HepG2 (cell line): ENCODE results near the gene ILKAP. TPM values are rescaled to one million over a fixed set of nuclear protein-coding genes. Genes with fewer than 3 reads are reported as not detected.

ENCODE experiments used
- ATAC-seq: fragments of 200-7000 bp; cut with Tn5 transposase; 3 replicates; pipeline ENCODE4 v1.9.1; 2020; ENCODE audit warnings: mild to moderate bottlenecking, moderate library complexity
- BruUV-seq: library from RNA; stranded (reverse); fragments of 400-500 nt; replicated peaks from 2 replicates; lab custom pipeline; 2021; lab: Mats Ljungman, UMichigan
- CTCF ChIA-PET: fragments of 300-600 bp; formaldehyde crosslinking; extraction: SDS; loops from one replicate; lab custom pipeline; 2021; ENCODE audit warnings: low total read pairs, inconsistent platforms, low intra/inter-chr PET ratio; lab: Yijun Ruan, JAX
- POLR2A ChIA-PET: fragments of 350-600 bp; sonication (Branson Sonifier 250); formaldehyde crosslinking; loops from one replicate; lab custom pipeline; 2020; ENCODE audit warnings: antibody characterized with exemption, inconsistent platforms; lab: Yijun Ruan, JAX
- DNase-seq: peaks from one replicate; pipeline ENCODE4 v3.0.0-alpha.2; 2015; ENCODE audit warnings: low spot score
- FAIRE-seq: peaks from 3 replicates; lab custom pipeline; 2011; peaks lifted over from hg19 to GRCh38; lab: Jason Lieb, UNC
- H2AFZ ChIP-seq: one replicate; pipeline ENCODE4 v1.6.1; 2011; ENCODE audit warnings: low read length, inconsistent platforms
- H3K27ac ChIP-seq: fragments of 300-600 bp; 3 replicates; pipeline ENCODE4 v1.8.0; 2011; ENCODE audit warnings: mixed run types, mild to moderate bottlenecking, mixed read lengths, low read length, inconsistent platforms; ENCODE audit not compliant: insufficient read depth; ENCODE audit errors: extremely low read length
- H3K27me3 ChIP-seq, 2 experiments: fragments of 200-600 bp in 1 of 2; 2 replicates in 1 of 2; 3 replicates in 1 of 2; pipeline versions ENCODE4 v1.6.0 to v1.8.0; 2011; ENCODE audit warnings: low read length in 2 of 2, mild to moderate bottlenecking in 2 of 2, moderate library complexity in 2 of 2, inconsistent platforms in 1 of 2; ENCODE audit not compliant: insufficient read depth in 2 of 2, control insufficient read depth in 1 of 2
- H3K36me3 ChIP-seq, 2 experiments: fragments of 200-600 bp in 1 of 2; replicated peaks in 1 of 2; 2 replicates in 1 of 2; 3 replicates in 1 of 2; pipeline versions ENCODE4 v1.5.1 to v1.8.0; 2011; ENCODE audit warnings: low read length in 2 of 2, inconsistent platforms in 1 of 2; ENCODE audit not compliant: insufficient read depth in 2 of 2, control insufficient read depth in 1 of 2
- H3K4me1 ChIP-seq: 2 replicates; pipeline ENCODE4 v1.5.1; 2012; ENCODE audit warnings: low read length, inconsistent platforms; ENCODE audit not compliant: insufficient read depth
- H3K4me2 ChIP-seq: 2 replicates; pipeline ENCODE4 v1.6.0; 2011; ENCODE audit warnings: low read depth, low read length, inconsistent platforms
- H3K4me3 ChIP-seq, 3 experiments: fragments of 200-600 bp in 1 of 3; sonication (generic), shearing (Covaris generic) in 1 of 3; replicated peaks in 1 of 3; 2 replicates each; pipeline ENCODE4 v1.5.1; 2011 to 2016; ENCODE audit warnings: low read length in 3 of 3, inconsistent platforms in 2 of 3, low read depth in 2 of 3, mild to moderate bottlenecking in 2 of 3, control low read depth in 1 of 3, mixed read lengths in 1 of 3; ENCODE audit not compliant: insufficient read depth in 1 of 3
- H3K79me2 ChIP-seq: one replicate; pipeline ENCODE4 v1.6.1; 2011; ENCODE audit warnings: low read length, inconsistent platforms; ENCODE audit not compliant: insufficient read depth
- H3K9ac ChIP-seq: 2 replicates; pipeline ENCODE4 v1.6.0; 2011; ENCODE audit warnings: mild to moderate bottlenecking, low read depth, low read length, inconsistent platforms; ENCODE audit not compliant: insufficient read depth
- H3K9me3 ChIP-seq: 2 replicates; pipeline ENCODE4 v1.5.1; 2012; ENCODE audit warnings: mild to moderate bottlenecking, low read length
- H4K20me1 ChIP-seq: 2 replicates; pipeline ENCODE4 v1.6.0; 2011; ENCODE audit warnings: inconsistent platforms, mild to moderate bottlenecking, low read length, moderate library complexity; ENCODE audit not compliant: insufficient read depth
- DPF2 ChIP-seq: sonication (generic); formaldehyde crosslinking; IDR thresholded peaks from 2 replicates; pipeline ENCODE4 v1.4.0; 2020; ENCODE audit warnings: mild to moderate bottlenecking, low read depth, missing genetic modification reagents, borderline replicate concordance
- HMGXB4 ChIP-seq, 2 experiments: sonication (generic) in 1 of 2; formaldehyde crosslinking in 1 of 2; IDR thresholded peaks; 2 replicates each; pipeline versions ENCODE4 v1.4.0 to v1.6.1; 2018 to 2020; ENCODE audit warnings: missing genetic modification reagents in 2 of 2, borderline replicate concordance in 1 of 2, low read depth in 1 of 2, mild to moderate bottlenecking in 1 of 2, missing biosample characterization in 1 of 2
- JDP2 ChIP-seq: sonication (generic); formaldehyde crosslinking; IDR thresholded peaks from 2 replicates; pipeline ENCODE4 v1.8.1; 2022; ENCODE audit warnings: missing genetic modification reagents, borderline replicate concordance
- NCOR1 ChIP-seq: fragments of 200-600 bp; sonication (generic); IDR thresholded peaks from 2 replicates; pipeline ENCODE4 v1.7.0; 2017; ENCODE audit warnings: antibody characterized with exemption, low read length, borderline replicate concordance
- TBX3 ChIP-seq: fragments of 450-650 bp; IDR thresholded peaks from 2 replicates; pipeline ENCODE4 v1.6.1; 2017; ENCODE audit warnings: antibody characterized with exemption, mild to moderate bottlenecking, inconsistent platforms, borderline replicate concordance
- YEATS4 ChIP-seq: sonication (generic); formaldehyde crosslinking; IDR thresholded peaks from 2 replicates; pipeline ENCODE4 v1.4.0; 2020; ENCODE audit warnings: missing genetic modification reagents, borderline replicate concordance
- ZMAT3 ChIP-seq: sonication (generic); formaldehyde crosslinking; conservative IDR thresholded peaks from 2 replicates; pipeline ENCODE4 v1.7.0; 2021; ENCODE audit warnings: missing genetic modification reagents
- ZNF414 ChIP-seq: sonication (generic); formaldehyde crosslinking; IDR thresholded peaks from 2 replicates; pipeline ENCODE4 v1.5.0; 2020; ENCODE audit warnings: missing genetic modification reagents
- ZNF761 ChIP-seq: sonication (generic); formaldehyde crosslinking; conservative IDR thresholded peaks from 2 replicates; pipeline ENCODE4 v1.4.0; 2020; ENCODE audit warnings: mild to moderate bottlenecking, missing genetic modification reagents
- WGBS: methylation state at CpG from one replicate; pipeline ENCODE4 v1.1.6; 2017; ENCODE audit warnings: low lambda C conversion rate; 5-methylcytosine and 5-hydroxymethylcytosine counted together
- in situ Hi-C: cut with HindIII; loops from 2 replicates; pipeline ENCODE4 v1.10.0; 2017; ENCODE audit warnings: low pct_unique_long_range_greater_than_20kb; ENCODE audit not compliant: extremely low pct_ligation_motif_present
- intact Hi-C: fragments of 100-400 bp; cut with micrococcal nuclease; formaldehyde crosslinking; loops from one replicate; pipeline ENCODE4 v1.10.0; 2022; ENCODE audit not compliant: unreplicated experiment
- polyA plus RNA-seq, 8 experiments: library from polyadenylated mRNA; depleted of rRNA in 3 of 8; stranded (reverse) in 7 of 8; unstranded in 1 of 8; fragments of >200 nt; fragmentation: Illumina TruSeq in 4 of 8; extraction: Trizol in 4 of 8; gene quantifications; 2 replicates each; pipeline versions ENCODE4 v1.2.1 to v1.2.3, GENCODE V29; 2011 to 2016; ENCODE audit warnings: low read depth in 4 of 8, missing spikeins in 1 of 8, mixed read lengths in 1 of 8; ENCODE audit not compliant: insufficient read depth in 1 of 8
- total RNA-seq, 5 experiments: library from RNA; depleted of rRNA; stranded (reverse); fragments of >200 nt; fragmentation: Illumina TruSeq; extraction: Trizol; gene quantifications; 2 replicates each; pipeline ENCODE4 v1.2.3, GENCODE V29; 2016; ENCODE audit warnings: low read depth in 1 of 5

The ILKAP gene
- total and polyA plus RNA-seq, 2 of the 13 experiments (the other 11 are each of a cell fraction or from before 2014, with no cell fraction given), result 29.6 to 33.1 TPM

- ChIA-PET CTCF (interaction anchor here (1.0 kb wide), 1 partner anchor 39 kb away, joined by 3 read pairs; the partner anchor contains the start of gene ILKAP), POLR2A (interaction anchor here (1.5 to 2.0 kb wide), 3 partner anchors 21 to 22 kb away, joined by 4 to 12 read pairs (median 6); no protein-coding TSS in a partner anchor)
- Histone ChIP-seq H2AFZ (peak overlapping the region; percentile 18), H3K9me3 (no peaks in the 10 kb centered on the region), H3K36me3 (peaks cover 2 to 9% of the 10 kb centered on the region in 2 experiments; a peak in 3 of 5 replicates), H3K27ac (peak overlapping the region; percentile 79), H3K4me2 (peak overlapping the region; percentile 87), H3K4me1 (peaks cover 57% of the 10 kb centered on the region), H3K27me3 (no peaks in the 10 kb centered on the region), H3K79me2 (no peaks in the 10 kb centered on the region), H3K4me3 (peak overlapping the region in 2 of 3 experiments; percentile 30 to 64; a peak in 2 of 6 replicates), H3K9ac (peak overlapping the region; percentile 67; the same call in 1 of the 2 replicates), H4K20me1 (no peaks in the 10 kb centered on the region)
- FAIRE-seq, result no peak
- in situ Hi-C loops, result no loop called here
- intact Hi-C loops, result loop anchor here (5.0 kb wide), 1 partner anchor 40 kb away; the partner anchor contains the start of gene ILKAP
- DNase-seq, result no peak
- BruUV-seq, result no TSS peak
- TF ChIP-seq YEATS4 (CRISPR knock-in tag) (no peak), NCOR1 (no peak), HMGXB4 (CRISPR knock-in tag; IDR thresholded peaks at IDR 0.05; ENCODE audit: borderline replicate concordance in 1 of 2, low read depth in 1 of 2) (0 out of 4 replicates have a peak, but pooled peaks of 1 of the 2 experiments have one; percentile 23), DPF2 (CRISPR knock-in tag) (0 out of 2 replicates have a peak, but pooled peaks have one; percentile 13), ZNF414 (CRISPR knock-in tag) (0 out of 2 replicates have a peak, but pooled peaks have one; percentile 31), JDP2 (CRISPR knock-in tag) (no peak), ZMAT3 (CRISPR knock-in tag) (0 out of 2 replicates have a peak, but pooled peaks have one; percentile 30), TBX3 (no peak), ZNF761 (CRISPR knock-in tag) (0 out of 2 replicates have a peak, but pooled peaks have one; percentile 17)
- ATAC-seq, result no peak
- 47% methylated on average over 2 of the region's 2 CpGs for WGBS
Measured at GRCh38 chr2:238241970-238242369, 38.5 kb upstream of the ILKAP start.
